Measurements from ENCODE around the gene RPL13. TPM values are rescaled to one million over a fixed set of nuclear protein-coding genes. Genes with fewer than 3 reads are reported as not detected.

Gene RPL13
- total RNA-seq, 6 experiments from 2014 or later: 684 to 2,810 (median 731) TPM

DNA sequence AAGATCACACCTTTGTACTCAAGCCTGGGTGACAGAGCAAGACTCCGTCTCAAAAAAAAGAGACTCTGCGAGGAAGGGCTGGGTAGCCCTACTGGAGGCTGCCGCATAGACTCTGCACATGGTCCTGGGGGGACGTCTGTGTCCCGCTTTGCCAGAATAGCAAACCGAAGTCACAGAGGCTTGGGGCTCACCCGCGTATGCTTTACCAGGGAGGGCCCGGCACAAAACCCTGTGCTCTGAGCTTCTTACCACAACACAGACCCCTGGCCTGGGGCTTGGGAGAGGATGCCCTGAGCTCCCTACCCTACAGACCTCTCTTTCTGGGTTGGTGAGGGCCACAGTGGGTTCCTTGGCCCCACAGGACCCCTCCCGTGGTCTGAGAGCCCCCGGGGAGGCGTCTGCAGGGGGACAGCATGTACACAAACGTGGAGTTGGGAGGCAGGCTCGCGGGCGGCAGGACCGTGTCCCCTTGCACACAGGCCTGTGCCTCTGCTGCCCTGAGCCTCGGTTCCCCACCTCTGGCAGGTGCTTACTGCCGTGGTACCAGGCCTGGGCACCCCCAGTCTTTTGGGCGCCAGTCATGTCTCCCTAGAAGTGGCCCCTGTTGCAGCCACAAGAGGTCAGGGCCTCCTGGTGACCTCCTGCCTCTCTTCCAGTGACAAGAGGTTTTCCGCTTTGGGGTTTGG lies 28.9 kb downstream of the RPL13 start:
- no peak overlapping the region for H3K4me3 ChIP-seq
- H3K27me3 ChIP-seq: no peaks in the 10 kb centered on the region
- no peaks in the 10 kb centered on the region for H3K36me3 ChIP-seq
- no peaks in the 10 kb centered on the region for H3K4me1 ChIP-seq
- TF ChIP-seq POLR2A (IDR thresholded peaks at IDR 0.05) (no peak), CTCF (IDR thresholded peaks at IDR 0.05) (no peak)
- ATAC-seq (no peak), DNase-seq (no peak)
- H3K27ac ChIP-seq: no peak overlapping the region
- WGBS (ENCODE audit: insufficient coverage, low coverage, low lambda C conversion rate, missing lambda C conversion rate): 94% methylated on average over 6 of the region's 21 CpGs
- intact Hi-C loops (cut with DNase I): no loop called here
- no peaks in the 10 kb centered on the region for H3K9me3 ChIP-seq

GRCh38 chr16:89593841-89594240 lies 33.4 kb downstream of the RPL13 start:
- intact Hi-C loops (cut with DNase I): no loop called here
- WGBS (ENCODE audit: insufficient coverage, low coverage, low lambda C conversion rate, missing lambda C conversion rate): 73% methylated on average over 15 of the region's 15 CpGs
- ATAC-seq (no peak), DNase-seq (no peak)
- H3K4me1 ChIP-seq: no peaks in the 10 kb centered on the region
- no peaks in the 10 kb centered on the region for H3K36me3 ChIP-seq
- H3K4me3 ChIP-seq: no peak overlapping the region
- H3K27me3 ChIP-seq: no peaks in the 10 kb centered on the region
- H3K9me3 ChIP-seq: no peaks in the 10 kb centered on the region
- TF ChIP-seq POLR2A (IDR thresholded peaks at IDR 0.05): no peak
- no peak for TF ChIP-seq CTCF (IDR thresholded peaks at IDR 0.05)
- no peak overlapping the region for H3K27ac ChIP-seq

DNA sequence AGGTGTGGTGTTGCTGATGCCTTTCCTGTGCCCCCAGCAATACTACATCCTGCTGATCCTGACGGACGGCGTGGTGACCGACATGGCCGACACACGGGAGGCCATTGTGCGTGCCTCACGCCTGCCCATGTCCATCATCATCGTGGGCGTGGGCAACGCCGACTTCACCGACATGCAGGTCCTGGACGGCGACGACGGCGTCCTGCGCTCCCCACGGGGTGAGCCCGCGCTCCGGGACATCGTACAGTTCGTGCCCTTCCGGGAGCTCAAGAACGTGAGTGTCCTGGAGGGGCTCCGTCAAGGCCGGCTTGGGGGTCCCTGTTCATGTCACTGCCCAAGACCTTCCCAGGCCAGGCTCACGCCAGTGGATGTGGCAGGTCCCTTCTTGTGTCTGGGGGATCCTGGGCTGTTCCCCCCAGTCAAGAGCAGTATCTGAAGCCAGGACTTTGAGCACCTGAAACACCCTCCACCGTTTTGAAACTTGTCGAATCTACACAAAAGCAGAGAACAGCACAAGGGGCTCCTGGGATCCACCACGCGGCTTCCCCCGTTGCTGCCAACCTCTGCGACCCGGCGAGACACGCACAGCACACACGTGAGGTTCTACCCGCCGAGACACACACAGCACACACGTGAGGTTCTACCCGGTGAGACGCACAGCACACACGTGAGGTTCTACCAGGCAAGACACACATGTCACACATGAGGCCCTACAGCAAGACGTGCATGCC lies 35.0 kb downstream of the RPL13 start:
- H3K4me3 ChIP-seq: no peak overlapping the region
- 90% methylated on average over 8 of the region's 47 CpGs for WGBS (ENCODE audit: insufficient coverage, low coverage, low lambda C conversion rate, missing lambda C conversion rate)
- no peaks in the 10 kb centered on the region for H3K27me3 ChIP-seq
- intact Hi-C loops (cut with DNase I): no loop called here
- no peak for TF ChIP-seq CTCF (IDR thresholded peaks at IDR 0.05)
- TF ChIP-seq POLR2A (IDR thresholded peaks at IDR 0.05): no peak
- ATAC-seq: no peak
- no peaks in the 10 kb centered on the region for H3K4me1 ChIP-seq
- H3K36me3 ChIP-seq: no peaks in the 10 kb centered on the region
- no peak for DNase-seq
- no peak overlapping the region for H3K27ac ChIP-seq
- H3K9me3 ChIP-seq: no peaks in the 10 kb centered on the region

GRCh38 chr16:89596061-89596689 lies 35.7 kb downstream of the RPL13 start:
- Histone ChIP-seq H3K27ac (no peak overlapping the region), H3K4me3 (no peak overlapping the region), H3K27me3 (no peaks in the 10 kb centered on the region), H3K4me1 (no peaks in the 10 kb centered on the region), H3K9me3 (no peaks in the 10 kb centered on the region), H3K36me3 (no peaks in the 10 kb centered on the region)
- ATAC-seq: no peak
- 80% methylated on average over 2 of the region's 25 CpGs for WGBS (ENCODE audit: insufficient coverage, low coverage, low lambda C conversion rate, missing lambda C conversion rate)
- intact Hi-C loops (cut with DNase I): no loop called here
- TF ChIP-seq POLR2A (IDR thresholded peaks at IDR 0.05) (no peak), CTCF (IDR thresholded peaks at IDR 0.05) (no peak)
- DNase-seq: no peak

Data from right lobe of liver (tissue), 6 donors.